Measurements from ENCODE around the gene ELK1. TPM values are rescaled to one million over a fixed set of nuclear protein-coding genes. Genes with fewer than 3 reads are reported as not detected.
"Not testable (repeated sequence)": the region's sequence is repeated elsewhere in the genome, so short reads cannot be mapped to it uniquely, and the experiment has no call there.

ELK1 gene
- total RNA-seq, 1 donor from 2014 or later = 18.9 TPM

DNA sequence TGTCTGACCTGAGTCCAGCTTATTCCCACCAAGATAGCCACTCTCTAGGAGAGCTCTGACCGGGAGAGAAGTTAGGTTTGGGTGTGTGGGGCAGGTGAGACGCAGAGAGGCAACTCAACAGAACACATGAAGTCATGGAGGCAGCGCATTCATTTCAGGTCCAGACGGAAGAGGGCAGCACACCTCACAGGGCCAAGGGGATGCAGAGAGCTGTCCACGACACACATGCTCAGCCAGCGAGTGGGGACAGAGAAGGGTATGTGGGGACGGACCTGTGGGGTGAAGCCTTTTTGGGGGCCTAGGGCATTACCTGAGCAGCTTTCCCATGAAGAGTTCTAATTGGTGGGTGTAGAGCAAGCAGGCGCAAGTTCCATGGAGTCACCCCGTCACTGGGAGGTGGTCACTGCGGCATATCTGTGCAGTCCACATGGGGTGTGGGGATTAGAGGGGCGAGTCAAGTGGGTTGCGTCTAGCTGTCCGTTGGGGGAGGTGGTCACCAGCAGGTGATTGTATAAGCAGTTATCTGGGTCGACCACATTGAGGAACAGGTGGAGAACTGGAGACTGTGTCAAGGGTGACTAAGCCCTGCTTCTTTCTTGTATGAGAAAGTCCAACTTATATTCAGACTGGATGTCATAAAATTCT, 32.9 kb upstream of the ELK1 start:
- H3K9me3 ChIP-seq = no peaks in the 10 kb centered on the region
- no peaks in the 10 kb centered on the region for H3K4me1 ChIP-seq
- H3K4me3 ChIP-seq = no peak overlapping the region
- DNase-seq (ENCODE audit: extremely low spot score in 2 of 2) = no peak
- TF ChIP-seq POLR2AphosphoS5 (IDR thresholded peaks at IDR 0.05; ENCODE audit: insufficient read depth in 1 of 2, low read depth in 1 of 2) = no peak
- TF ChIP-seq, protein P1, sequence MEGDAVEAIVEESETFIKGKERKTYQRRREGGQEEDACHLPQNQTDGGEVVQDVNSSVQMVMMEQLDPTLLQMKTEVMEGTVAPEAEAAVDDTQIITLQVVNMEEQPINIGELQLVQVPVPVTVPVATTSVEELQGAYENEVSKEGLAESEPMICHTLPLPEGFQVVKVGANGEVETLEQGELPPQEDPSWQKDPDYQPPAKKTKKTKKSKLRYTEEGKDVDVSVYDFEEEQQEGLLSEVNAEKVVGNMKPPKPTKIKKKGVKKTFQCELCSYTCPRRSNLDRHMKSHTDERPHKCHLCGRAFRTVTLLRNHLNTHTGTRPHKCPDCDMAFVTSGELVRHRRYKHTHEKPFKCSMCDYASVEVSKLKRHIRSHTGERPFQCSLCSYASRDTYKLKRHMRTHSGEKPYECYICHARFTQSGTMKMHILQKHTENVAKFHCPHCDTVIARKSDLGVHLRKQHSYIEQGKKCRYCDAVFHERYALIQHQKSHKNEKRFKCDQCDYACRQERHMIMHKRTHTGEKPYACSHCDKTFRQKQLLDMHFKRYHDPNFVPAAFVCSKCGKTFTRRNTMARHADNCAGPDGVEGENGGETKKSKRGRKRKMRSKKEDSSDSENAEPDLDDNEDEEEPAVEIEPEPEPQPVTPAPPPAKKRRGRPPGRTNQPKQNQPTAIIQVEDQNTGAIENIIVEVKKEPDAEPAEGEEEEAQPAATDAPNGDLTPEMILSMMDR (IDR thresholded peaks at IDR 0.05) = no peak
- no peak for TF ChIP-seq POLR2A (IDR thresholded peaks at IDR 0.05)
- intact Hi-C loops (cut with DNase I) = no loop called here
- no peak overlapping the region for H3K27ac ChIP-seq
- H3K27me3 ChIP-seq = no peaks in the 10 kb centered on the region
- H3K36me3 ChIP-seq = no peaks in the 10 kb centered on the region

DNA sequence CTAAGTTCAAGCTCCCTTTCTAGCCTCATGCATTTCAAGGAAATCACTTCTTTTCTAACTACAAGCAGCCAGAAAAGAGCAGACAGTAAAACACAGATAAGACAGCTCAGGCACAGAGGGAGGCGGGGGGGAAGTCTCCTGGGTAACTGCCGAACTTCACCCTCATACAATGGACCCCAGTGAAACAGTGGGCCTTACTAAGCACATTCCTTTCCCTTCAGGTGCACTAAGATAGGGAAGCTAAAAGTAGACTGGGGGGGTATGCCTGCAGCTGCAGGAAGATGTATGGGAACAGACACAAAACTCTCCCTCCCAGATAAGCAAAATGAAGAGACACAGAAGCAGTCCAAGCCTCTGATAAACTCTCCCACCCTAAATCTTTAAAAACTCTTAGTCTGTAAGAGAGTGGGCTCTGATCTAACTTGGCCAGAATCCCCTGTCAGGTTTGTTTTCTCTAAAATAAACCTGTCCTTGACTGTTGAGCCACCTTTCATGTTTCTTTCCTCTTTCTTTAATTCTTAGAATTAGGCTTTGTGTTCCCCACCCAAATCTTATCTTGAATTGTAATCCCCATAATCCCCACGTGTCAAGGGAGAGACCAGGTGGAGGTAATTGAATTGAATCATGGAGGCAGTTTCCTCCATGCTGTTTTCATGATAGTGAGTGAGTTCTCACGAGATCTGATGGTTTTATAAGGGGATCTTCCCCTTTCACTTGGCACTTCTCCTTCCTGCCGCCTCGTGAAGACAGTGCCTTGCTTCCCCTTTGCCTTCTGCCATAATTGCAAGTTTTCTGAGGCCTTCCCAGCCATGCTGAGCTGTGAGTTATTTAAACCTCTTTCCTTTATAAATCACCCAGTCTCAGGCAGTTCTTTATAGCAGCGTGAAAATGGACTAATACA, 25.8 kb upstream of the ELK1 start:
- H3K27me3 ChIP-seq; H3K4me1 ChIP-seq; H3K27ac ChIP-seq; H3K4me3 ChIP-seq; H3K36me3 ChIP-seq; DNase-seq (ENCODE audit: extremely low spot score in 2 of 2); H3K9me3 ChIP-seq: not testable (repeated sequence)
- intact Hi-C loops (cut with DNase I) = loop anchor here (10.0 kb wide), 1 partner anchor 1319 kb away; no protein-coding TSS in a partner anchor

DNA sequence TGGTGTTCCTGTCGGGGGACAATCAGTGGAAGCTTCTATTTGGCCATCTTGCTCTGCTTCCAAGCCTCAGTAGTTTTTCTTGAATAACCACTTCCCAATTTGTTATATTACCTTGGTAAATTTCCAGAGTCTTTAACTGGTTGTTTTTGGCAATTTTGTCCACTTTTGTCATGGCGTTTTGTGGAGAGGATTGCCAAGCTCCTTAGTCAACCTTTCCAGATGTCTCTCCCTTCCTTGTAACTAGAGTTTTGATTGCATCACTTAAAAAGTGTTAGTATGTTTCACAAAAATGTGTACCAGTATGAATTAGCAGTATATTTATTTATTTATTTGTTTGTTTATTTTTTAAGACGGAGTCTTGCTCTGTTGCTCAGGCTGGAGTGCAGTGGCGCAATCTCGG, 24.4 kb upstream of the ELK1 start:
- no peak for DNase-seq (ENCODE audit: extremely low spot score in 2 of 2)
- intact Hi-C loops (cut with DNase I) = loop anchor here (10.0 kb wide), 1 partner anchor 1320 kb away; no protein-coding TSS in a partner anchor
- TF ChIP-seq POLR2AphosphoS5 (IDR thresholded peaks at IDR 0.05; ENCODE audit: insufficient read depth in 1 of 2, low read depth in 1 of 2) = no peak
- TF ChIP-seq POLR2A (IDR thresholded peaks at IDR 0.05) = no peak
- TF ChIP-seq, protein P1 (IDR thresholded peaks at IDR 0.05) = no peak
- H3K4me3 ChIP-seq = no peak overlapping the region
- no peaks in the 10 kb centered on the region for H3K36me3 ChIP-seq
- no peaks in the 10 kb centered on the region for H3K4me1 ChIP-seq
- no peaks in the 10 kb centered on the region for H3K27me3 ChIP-seq
- no peaks in the 10 kb centered on the region for H3K9me3 ChIP-seq
- no peak overlapping the region for H3K27ac ChIP-seq

DNA sequence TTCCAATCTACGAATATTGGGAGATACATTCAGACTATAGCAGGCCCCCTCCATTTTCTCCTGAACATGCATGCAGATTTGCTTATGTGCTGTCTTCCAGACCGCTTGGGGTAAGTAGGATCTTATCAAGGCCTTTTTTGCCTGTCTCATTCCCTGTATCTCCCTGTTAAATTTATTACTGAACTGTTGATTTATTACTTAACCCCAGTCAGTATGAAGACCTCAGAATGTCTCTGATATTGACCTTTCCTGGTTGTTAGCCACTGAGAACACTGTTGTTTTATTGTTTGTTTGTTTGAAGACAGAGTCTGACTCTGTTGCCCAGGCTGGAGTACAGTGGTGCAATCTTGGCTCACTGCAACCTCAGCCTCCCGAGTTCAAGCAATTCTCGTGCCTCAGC, 15.4 kb upstream of the ELK1 start:
- DNase-seq (ENCODE audit: extremely low spot score in 2 of 2); H3K36me3 ChIP-seq; H3K9me3 ChIP-seq; H3K4me1 ChIP-seq; H3K27me3 ChIP-seq; H3K27ac ChIP-seq; H3K4me3 ChIP-seq; intact Hi-C loops (cut with DNase I): not testable (repeated sequence)

DNA sequence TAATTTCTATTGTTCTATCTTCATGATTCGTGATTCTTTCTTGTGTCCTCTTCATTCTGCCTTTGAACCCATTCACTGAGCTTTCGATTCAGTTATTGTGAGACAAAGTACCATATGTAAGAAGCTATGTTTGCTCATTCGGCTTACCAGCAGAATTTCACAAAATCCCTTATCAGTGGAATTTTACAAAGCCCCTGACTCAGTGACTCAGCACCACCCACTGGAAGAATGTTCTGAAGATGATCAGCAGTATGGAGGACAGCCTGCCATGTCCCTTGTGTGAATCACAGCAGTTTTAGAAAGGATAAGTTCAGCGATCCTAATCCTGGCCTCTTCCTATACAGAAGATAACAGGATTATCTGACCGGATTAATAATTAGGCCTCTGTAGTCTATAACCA, 14.4 kb upstream of the ELK1 start:
- H3K36me3 ChIP-seq = no peaks in the 10 kb centered on the region
- DNase-seq (ENCODE audit: extremely low spot score in 2 of 2) = peak in 1 of 2 donors; percentile 14
- intact Hi-C loops (cut with DNase I) = no loop called here
- H3K4me3 ChIP-seq = no peak overlapping the region
- H3K27me3 ChIP-seq = no peaks in the 10 kb centered on the region
- TF ChIP-seq POLR2A (IDR thresholded peaks at IDR 0.05) (no peak), POLR2AphosphoS5 (IDR thresholded peaks at IDR 0.05; ENCODE audit: insufficient read depth in 1 of 2, low read depth in 1 of 2) (no peak)
- TF ChIP-seq, protein P1 (IDR thresholded peaks at IDR 0.05) = no peak
- no peak overlapping the region for H3K27ac ChIP-seq
- H3K4me1 ChIP-seq = no peaks in the 10 kb centered on the region
- H3K9me3 ChIP-seq = no peaks in the 10 kb centered on the region

DNA sequence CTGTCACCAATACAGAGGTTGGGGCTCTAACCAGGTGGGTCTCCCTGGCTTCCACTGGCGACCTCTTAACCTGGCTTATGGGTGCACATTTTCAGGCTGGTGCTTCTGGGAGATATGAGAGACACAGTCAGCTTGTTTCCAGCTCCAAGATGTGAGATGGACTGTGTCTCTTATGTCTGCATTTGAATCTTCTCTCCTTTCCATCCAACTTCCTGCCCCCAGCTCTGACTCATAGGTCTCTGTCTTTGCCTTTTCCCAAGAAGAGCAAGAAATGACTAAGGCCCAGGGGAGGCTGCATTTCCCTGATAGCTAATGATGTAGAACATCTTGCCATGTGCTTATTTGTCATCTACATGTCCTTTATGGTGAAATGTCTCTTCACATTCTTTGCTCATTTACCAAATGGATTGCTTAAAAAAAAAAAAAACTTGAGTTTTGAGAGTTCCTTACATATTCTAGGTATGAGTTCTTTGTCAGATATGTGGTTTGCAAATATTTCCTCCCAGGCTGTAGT, 11.8 kb upstream of the ELK1 start:
- Histone ChIP-seq H3K27me3 (no peaks in the 10 kb centered on the region), H3K9me3 (no peaks in the 10 kb centered on the region), H3K27ac (no peak overlapping the region), H3K4me3 (no peak overlapping the region), H3K4me1 (no peaks in the 10 kb centered on the region), H3K36me3 (no peaks in the 10 kb centered on the region)
- intact Hi-C loops (cut with DNase I) = no loop called here
- no peak for TF ChIP-seq POLR2AphosphoS5 (IDR thresholded peaks at IDR 0.05; ENCODE audit: insufficient read depth in 1 of 2, low read depth in 1 of 2)
- DNase-seq (ENCODE audit: extremely low spot score in 2 of 2) = peak in 1 of 2 donors; percentile 49
